SH-SY5Y (cell line): ENCODE results near the gene KRTAP19-2.

ENCODE experiments used
- GATA2 ChIP-seq: IDR thresholded peaks from 2 replicates; pipeline ENCODE4 v1.6.1; 2011; ENCODE audit warnings: mild to moderate bottlenecking, low read depth, low read length
- GATA3 ChIP-seq: IDR thresholded peaks from 2 replicates; pipeline ENCODE4 v1.6.1; 2011; ENCODE audit warnings: low read depth, mild to moderate bottlenecking, low read length, moderate library complexity

GRCh38 chr21:30447056-30447455 is 40.2 kb downstream of the KRTAP19-2 start:
- TF ChIP-seq GATA2 = no peak
- no peak for TF ChIP-seq GATA3
